HEK293 (cell line): ENCODE measurements around the gene SLC9A5.

ENCODE experiments used
- CTCF ChIA-PET: fragments of 350-600 bp; formaldehyde crosslinking; extraction: SDS; loops from one replicate; lab custom pipeline; 2021; ENCODE audit warnings: antibody characterized with exemption; lab: Yijun Ruan, JAX
- POLR2A ChIA-PET: fragments of 300-600 bp; formaldehyde crosslinking; extraction: SDS; loops from one replicate; lab custom pipeline; 2020; ENCODE audit warnings: antibody characterized with exemption, inconsistent platforms; lab: Yijun Ruan, JAX
- H3K27ac ChIP-seq: fragments of 200-500 bp; sonication (Bioruptor generic); 2 replicates; pipeline ENCODE4 v1.5.1; 2014; ENCODE audit warnings: low read depth, low read length, control low read depth, inconsistent platforms; ENCODE audit errors: extremely low read depth
- H3K36me3 ChIP-seq, 2 experiments: fragments of 200-500 bp in 1 of 2; sonication (Bioruptor generic) in 1 of 2; 1 replicate in 1 of 2; 2 replicates in 1 of 2; pipeline ENCODE4 v1.5.1; 2014 to 2017; ENCODE audit warnings: inconsistent platforms in 2 of 2, low read length in 2 of 2; ENCODE audit not compliant: control insufficient read depth in 2 of 2, insufficient read depth in 1 of 2
- H3K4me1 ChIP-seq: fragments of 200-500 bp; sonication (Bioruptor generic); 2 replicates; pipeline ENCODE4 v1.5.1; 2014; ENCODE audit warnings: mild to moderate bottlenecking, low read length, inconsistent platforms; ENCODE audit not compliant: control insufficient read depth, insufficient read depth
- H3K4me3 ChIP-seq: 2 replicates; pipeline ENCODE4 v1.5.1; 2011; ENCODE audit warnings: low read depth, mild to moderate bottlenecking, control low read depth, low read length, moderate library complexity
- H3K9me3 ChIP-seq: fragments of 200-500 bp; sonication (Bioruptor generic); 2 replicates; pipeline ENCODE4 v1.5.1; 2014; ENCODE audit warnings: low read depth, low read length, inconsistent platforms; ENCODE audit not compliant: control insufficient read depth, insufficient read depth
- GLI2 ChIP-seq: fragments of 450-650 bp; formaldehyde crosslinking; IDR thresholded peaks from 2 replicates; pipeline ENCODE4; 2017; ENCODE audit warnings: missing biosample characterization, missing genetic modification characterization, low read depth, borderline replicate concordance
- GLIS2 ChIP-seq: fragments of 450-650 bp; formaldehyde crosslinking; IDR thresholded peaks from 2 replicates; pipeline ENCODE4 v1.5.1; 2016; ENCODE audit warnings: missing biosample characterization, missing genetic modification characterization
- OSR2 ChIP-seq: fragments of 450-650 bp; formaldehyde crosslinking; IDR thresholded peaks from 2 replicates; pipeline ENCODE4 v1.5.1; 2016; ENCODE audit warnings: missing biosample characterization, missing genetic modification characterization
- REPIN1 ChIP-seq: fragments of 450-650 bp; formaldehyde crosslinking; IDR thresholded peaks from 2 replicates; pipeline ENCODE4 v1.5.1; 2017; ENCODE audit warnings: missing biosample characterization, missing genetic modification characterization, low read depth
- ZBTB8A ChIP-seq: fragments of 450-650 bp; formaldehyde crosslinking; IDR thresholded peaks from 2 replicates; pipeline ENCODE4 v1.5.1; 2016; ENCODE audit warnings: missing biosample characterization, missing genetic modification characterization
- ZFP3 ChIP-seq: fragments of 450-650 bp; formaldehyde crosslinking; IDR thresholded peaks from 2 replicates; pipeline ENCODE4 v1.5.1; 2016; ENCODE audit warnings: low read depth, missing biosample characterization, missing genetic modification characterization
- ZNF175 ChIP-seq: fragments of 450-650 bp; formaldehyde crosslinking; IDR thresholded peaks from 2 replicates; pipeline ENCODE4 v1.5.1; 2016; ENCODE audit warnings: missing biosample characterization, missing genetic modification characterization
- ZNF2 ChIP-seq: fragments of 450-650 bp; formaldehyde crosslinking; IDR thresholded peaks from 2 replicates; pipeline ENCODE4 v1.5.1; 2016; ENCODE audit warnings: missing biosample characterization, missing genetic modification characterization
- ZNF391 ChIP-seq: fragments of 450-650 bp; formaldehyde crosslinking; IDR thresholded peaks from 2 replicates; pipeline ENCODE4 v1.5.1; 2016; ENCODE audit warnings: low read depth, missing biosample characterization, missing genetic modification characterization, borderline replicate concordance
- ZNF426 ChIP-seq: fragments of 450-650 bp; formaldehyde crosslinking; IDR thresholded peaks from 2 replicates; pipeline ENCODE4 v1.5.1; 2017; ENCODE audit warnings: missing biosample characterization, missing genetic modification characterization, mild to moderate bottlenecking, inconsistent platforms, moderate library complexity
- ZNF473 ChIP-seq: fragments of 450-650 bp; formaldehyde crosslinking; IDR thresholded peaks from 2 replicates; pipeline ENCODE4 v1.5.1; 2017; ENCODE audit warnings: missing biosample characterization, missing genetic modification characterization
- ZNF560 ChIP-seq: fragments of 450-650 bp; formaldehyde crosslinking; IDR thresholded peaks from 2 replicates; pipeline ENCODE4 v1.5.1; 2017; ENCODE audit warnings: missing biosample characterization, missing genetic modification characterization, borderline replicate concordance
- ZNF629 ChIP-seq: fragments of 450-650 bp; formaldehyde crosslinking; IDR thresholded peaks from 2 replicates; pipeline ENCODE4 v1.5.1; 2017; ENCODE audit warnings: missing biosample characterization, missing genetic modification characterization
- ZNF660 ChIP-seq: fragments of 450-650 bp; IDR thresholded peaks from 2 replicates; pipeline ENCODE4 v1.5.1; 2018; ENCODE audit warnings: missing biosample characterization, mild to moderate bottlenecking, missing genetic modification characterization
- TF ChIP-seq, protein P1 (sequence below): fragments of 450-650 bp; formaldehyde crosslinking; IDR thresholded peaks from 2 replicates; pipeline ENCODE4 v1.5.1; 2017; ENCODE audit warnings: missing biosample characterization, missing genetic modification characterization
- TF ChIP-seq, protein P2 (sequence below): fragments of 450-650 bp; formaldehyde crosslinking; IDR thresholded peaks from 2 replicates; pipeline ENCODE4 v1.5.1; 2016; ENCODE audit warnings: missing biosample characterization, missing genetic modification characterization
- TF ChIP-seq, protein P3 (sequence below): fragments of 450-650 bp; formaldehyde crosslinking; IDR thresholded peaks from 2 replicates; pipeline ENCODE4 v1.5.1; 2016; ENCODE audit warnings: missing biosample characterization, missing genetic modification characterization
- TF ChIP-seq, protein P4 (sequence below): fragments of 450-650 bp; formaldehyde crosslinking; IDR thresholded peaks from 2 replicates; pipeline ENCODE4 v1.5.1; 2016; ENCODE audit warnings: missing biosample characterization, missing genetic modification characterization
- TF ChIP-seq, protein P5 (sequence below): fragments of 450-650 bp; formaldehyde crosslinking; IDR thresholded peaks from 2 replicates; pipeline ENCODE4 v1.5.1; 2016; ENCODE audit warnings: missing biosample characterization, missing genetic modification characterization
- TF ChIP-seq, protein P6 (sequence below): fragments of 450-650 bp; formaldehyde crosslinking; IDR thresholded peaks from 2 replicates; pipeline ENCODE4 v1.5.1; 2016; ENCODE audit warnings: missing biosample characterization, missing genetic modification characterization, low read depth
- TF ChIP-seq, protein P7 (sequence below): fragments of 450-650 bp; formaldehyde crosslinking; IDR thresholded peaks from 2 replicates; pipeline ENCODE4 v1.5.1; 2017; ENCODE audit warnings: missing biosample characterization, missing genetic modification characterization

SLC9A5 gene

DNA sequence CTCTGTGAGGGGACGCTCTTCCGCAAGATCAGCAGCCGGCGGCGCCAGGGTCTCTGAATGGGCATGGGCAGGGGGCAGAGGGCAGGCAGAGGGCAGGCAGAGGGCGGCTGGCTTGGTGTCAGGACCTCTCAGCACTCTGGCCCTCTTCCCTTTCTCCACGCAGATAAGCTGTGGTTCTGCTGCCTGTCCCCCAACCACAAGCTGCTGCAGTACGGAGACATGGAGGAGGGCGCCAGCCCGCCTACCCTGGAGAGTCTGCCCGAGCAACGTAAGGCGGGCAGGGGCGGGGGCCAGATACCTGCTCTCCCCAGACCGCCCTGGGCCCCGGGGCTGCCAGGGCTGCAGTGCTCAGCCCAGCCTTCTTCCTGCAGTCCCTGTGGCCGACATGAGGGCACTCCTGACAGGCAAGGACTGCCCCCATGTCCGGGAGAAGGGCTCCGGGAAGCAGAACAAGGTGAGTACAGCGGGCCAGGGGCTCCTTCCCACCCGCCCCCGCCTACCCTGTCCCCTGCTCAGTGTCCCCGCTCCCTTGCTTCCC is 45.8 kb upstream of the SLC9A5 start:
- no peak overlapping the region for H3K4me3 ChIP-seq
- CTCF ChIA-PET: no interaction called here

DNA sequence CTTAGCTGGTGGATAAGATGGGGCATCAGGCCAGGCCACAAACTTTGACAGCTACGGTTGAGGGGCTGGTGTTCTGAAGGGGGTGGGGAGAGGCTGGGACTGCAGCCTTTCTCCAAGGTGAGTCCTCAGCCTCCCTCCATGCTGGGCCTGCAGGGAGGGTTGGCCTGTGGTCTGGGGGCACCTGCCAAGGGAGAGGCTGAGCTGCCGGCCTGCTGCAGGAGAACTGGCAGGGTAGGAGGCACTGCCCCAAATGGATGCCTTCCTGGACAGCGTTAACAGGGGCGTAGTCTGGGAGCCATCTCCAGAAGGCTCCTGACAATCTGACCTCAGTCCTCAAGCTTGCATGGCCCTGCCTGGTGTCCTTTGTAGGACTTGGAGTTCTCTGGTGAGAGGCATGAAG is 44.7 kb upstream of the SLC9A5 start:
- ChIA-PET CTCF (interaction anchor here (0.8 kb wide), 1 partner anchor 308 kb away, joined by 3 read pairs; no protein-coding TSS in a partner anchor), POLR2A (interaction anchor here (1.3 kb wide), 1 partner anchor 10 kb away, joined by 3 read pairs; no protein-coding TSS in a partner anchor)
- TF ChIP-seq ZNF473 (tag by site-specific recombination): no peak
- no peak for TF ChIP-seq ZNF426 (tag by site-specific recombination)
- no peak for TF ChIP-seq GLIS2 (tag by site-specific recombination)
- TF ChIP-seq REPIN1 (tag by site-specific recombination): no peak
- TF ChIP-seq, protein P1, sequence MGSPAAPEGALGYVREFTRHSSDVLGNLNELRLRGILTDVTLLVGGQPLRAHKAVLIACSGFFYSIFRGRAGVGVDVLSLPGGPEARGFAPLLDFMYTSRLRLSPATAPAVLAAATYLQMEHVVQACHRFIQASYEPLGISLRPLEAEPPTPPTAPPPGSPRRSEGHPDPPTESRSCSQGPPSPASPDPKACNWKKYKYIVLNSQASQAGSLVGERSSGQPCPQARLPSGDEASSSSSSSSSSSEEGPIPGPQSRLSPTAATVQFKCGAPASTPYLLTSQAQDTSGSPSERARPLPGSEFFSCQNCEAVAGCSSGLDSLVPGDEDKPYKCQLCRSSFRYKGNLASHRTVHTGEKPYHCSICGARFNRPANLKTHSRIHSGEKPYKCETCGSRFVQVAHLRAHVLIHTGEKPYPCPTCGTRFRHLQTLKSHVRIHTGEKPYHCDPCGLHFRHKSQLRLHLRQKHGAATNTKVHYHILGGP (tag by site-specific recombination): no peak
- TF ChIP-seq, protein P2, sequence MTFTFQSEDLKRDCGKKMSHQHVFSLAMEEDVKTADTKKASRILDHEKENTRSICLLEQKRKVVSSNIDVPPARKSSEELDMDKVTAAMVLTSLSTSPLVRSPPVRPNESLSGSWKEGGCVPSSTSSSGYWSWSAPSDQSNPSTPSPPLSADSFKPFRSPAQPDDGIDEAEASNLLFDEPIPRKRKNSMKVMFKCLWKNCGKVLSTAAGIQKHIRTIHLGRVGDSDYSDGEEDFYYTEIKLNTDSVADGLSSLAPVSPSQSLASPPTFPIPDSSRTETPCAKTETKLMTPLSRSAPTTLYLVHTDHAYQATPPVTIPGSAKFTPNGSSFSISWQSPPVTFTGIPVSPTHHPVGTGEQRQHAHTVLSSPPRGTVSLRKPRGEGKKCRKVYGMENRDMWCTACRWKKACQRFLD: no peak
- no peak for TF ChIP-seq OSR2
- TF ChIP-seq ZFP3: no peak
- no peak for TF ChIP-seq ZBTB8A
- TF ChIP-seq ZNF2: no peak
- TF ChIP-seq, protein P3, sequence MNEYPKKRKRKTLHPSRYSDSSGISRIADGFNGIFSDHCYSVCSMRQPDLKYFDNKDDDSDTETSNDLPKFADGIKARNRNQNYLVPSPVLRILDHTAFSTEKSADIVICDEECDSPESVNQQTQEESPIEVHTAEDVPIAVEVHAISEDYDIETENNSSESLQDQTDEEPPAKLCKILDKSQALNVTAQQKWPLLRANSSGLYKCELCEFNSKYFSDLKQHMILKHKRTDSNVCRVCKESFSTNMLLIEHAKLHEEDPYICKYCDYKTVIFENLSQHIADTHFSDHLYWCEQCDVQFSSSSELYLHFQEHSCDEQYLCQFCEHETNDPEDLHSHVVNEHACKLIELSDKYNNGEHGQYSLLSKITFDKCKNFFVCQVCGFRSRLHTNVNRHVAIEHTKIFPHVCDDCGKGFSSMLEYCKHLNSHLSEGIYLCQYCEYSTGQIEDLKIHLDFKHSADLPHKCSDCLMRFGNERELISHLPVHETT (tag by site-specific recombination): no peak
- TF ChIP-seq, protein P4, sequence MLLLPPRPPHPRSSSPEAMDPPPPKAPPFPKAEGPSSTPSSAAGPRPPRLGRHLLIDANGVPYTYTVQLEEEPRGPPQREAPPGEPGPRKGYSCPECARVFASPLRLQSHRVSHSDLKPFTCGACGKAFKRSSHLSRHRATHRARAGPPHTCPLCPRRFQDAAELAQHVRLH: no peak
- no peak for TF ChIP-seq ZNF391 (tag by site-specific recombination)
- TF ChIP-seq, protein P5, sequence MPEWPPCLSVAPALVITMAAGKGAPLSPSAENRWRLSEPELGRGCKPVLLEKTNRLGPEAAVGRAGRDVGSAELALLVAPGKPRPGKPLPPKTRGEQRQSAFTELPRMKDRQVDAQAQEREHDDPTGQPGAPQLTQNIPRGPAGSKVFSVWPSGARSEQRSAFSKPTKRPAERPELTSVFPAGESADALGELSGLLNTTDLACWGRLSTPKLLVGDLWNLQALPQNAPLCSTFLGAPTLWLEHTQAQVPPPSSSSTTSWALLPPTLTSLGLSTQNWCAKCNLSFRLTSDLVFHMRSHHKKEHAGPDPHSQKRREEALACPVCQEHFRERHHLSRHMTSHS (tag by site-specific recombination): no peak
- TF ChIP-seq ZNF660: no peak
- TF ChIP-seq, protein P6, sequence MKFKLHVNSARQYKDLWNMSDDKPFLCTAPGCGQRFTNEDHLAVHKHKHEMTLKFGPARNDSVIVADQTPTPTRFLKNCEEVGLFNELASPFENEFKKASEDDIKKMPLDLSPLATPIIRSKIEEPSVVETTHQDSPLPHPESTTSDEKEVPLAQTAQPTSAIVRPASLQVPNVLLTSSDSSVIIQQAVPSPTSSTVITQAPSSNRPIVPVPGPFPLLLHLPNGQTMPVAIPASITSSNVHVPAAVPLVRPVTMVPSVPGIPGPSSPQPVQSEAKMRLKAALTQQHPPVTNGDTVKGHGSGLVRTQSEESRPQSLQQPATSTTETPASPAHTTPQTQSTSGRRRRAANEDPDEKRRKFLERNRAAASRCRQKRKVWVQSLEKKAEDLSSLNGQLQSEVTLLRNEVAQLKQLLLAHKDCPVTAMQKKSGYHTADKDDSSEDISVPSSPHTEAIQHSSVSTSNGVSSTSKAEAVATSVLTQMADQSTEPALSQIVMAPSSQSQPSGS: no peak
- H3K4me1 ChIP-seq: no peaks in the 10 kb centered on the region
- H3K4me3 ChIP-seq: no peak overlapping the region
- H3K27ac ChIP-seq: no peak overlapping the region
- H3K9me3 ChIP-seq: no peaks in the 10 kb centered on the region
- peaks cover 0 to 56% of the 10 kb centered on the region in 2 experiments; a peak in 1 of 3 replicates for H3K36me3 ChIP-seq

More for the DNA sequence above, 45.8 kb upstream of the SLC9A5 start:
- TF ChIP-seq, protein P1 (tag by site-specific recombination): no peak
- TF ChIP-seq GLI2 (no peak), ZNF560 (no peak), ZNF175 (tag by site-specific recombination) (no peak), ZNF629 (tag by site-specific recombination) (no peak)
- TF ChIP-seq, protein P7, sequence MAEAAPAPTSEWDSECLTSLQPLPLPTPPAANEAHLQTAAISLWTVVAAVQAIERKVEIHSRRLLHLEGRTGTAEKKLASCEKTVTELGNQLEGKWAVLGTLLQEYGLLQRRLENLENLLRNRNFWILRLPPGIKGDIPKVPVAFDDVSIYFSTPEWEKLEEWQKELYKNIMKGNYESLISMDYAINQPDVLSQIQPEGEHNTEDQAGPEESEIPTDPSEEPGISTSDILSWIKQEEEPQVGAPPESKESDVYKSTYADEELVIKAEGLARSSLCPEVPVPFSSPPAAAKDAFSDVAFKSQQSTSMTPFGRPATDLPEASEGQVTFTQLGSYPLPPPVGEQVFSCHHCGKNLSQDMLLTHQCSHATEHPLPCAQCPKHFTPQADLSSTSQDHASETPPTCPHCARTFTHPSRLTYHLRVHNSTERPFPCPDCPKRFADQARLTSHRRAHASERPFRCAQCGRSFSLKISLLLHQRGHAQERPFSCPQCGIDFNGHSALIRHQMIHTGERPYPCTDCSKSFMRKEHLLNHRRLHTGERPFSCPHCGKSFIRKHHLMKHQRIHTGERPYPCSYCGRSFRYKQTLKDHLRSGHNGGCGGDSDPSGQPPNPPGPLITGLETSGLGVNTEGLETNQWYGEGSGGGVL (tag by site-specific recombination): no peak
- TF ChIP-seq, all 188 proteins: peak for 0
- H3K9me3 ChIP-seq: no peaks in the 10 kb centered on the region
- no peaks in the 10 kb centered on the region for H3K4me1 ChIP-seq
- peaks cover 0 to 65% of the 10 kb centered on the region in 2 experiments; a peak in 1 of 3 replicates for H3K36me3 ChIP-seq
- H3K27ac ChIP-seq: no peak overlapping the region
- POLR2A ChIA-PET: interaction anchor here (1.2 kb wide), 1 partner anchor 22 kb away, joined by 6 read pairs; no protein-coding TSS in a partner anchor
